Keratinocyte (primary cell): Measurements from ENCODE around the gene DPH6. TPM values are rescaled to one million over a fixed set of nuclear protein-coding genes. Genes with fewer than 3 reads are reported as not detected.

Experiments
- DNase-seq: peaks from one replicate; pipeline ENCODE4 v3.0.0-alpha.2; 2011; ENCODE audit warnings: low read depth, missing footprints, low spot score
- FAIRE-seq: peaks from 2 replicates; lab custom pipeline; 2011; peaks lifted over from hg19 to GRCh38; lab: Jason Lieb, UNC
- H2AFZ ChIP-seq: 2 replicates; pipeline ENCODE4 v1.6.0; 2012; ENCODE audit warnings: low read length, control low read depth, inconsistent platforms; ENCODE audit not compliant: control insufficient read depth
- H3K27ac ChIP-seq: 2 replicates; pipeline ENCODE4 v1.5.1; 2011; ENCODE audit warnings: low read length; ENCODE audit not compliant: control insufficient read depth, insufficient read depth
- H3K27me3 ChIP-seq: 3 replicates; pipeline ENCODE4 v1.6.0; 2011; ENCODE audit warnings: low read length; ENCODE audit not compliant: control insufficient read depth, insufficient read depth; ENCODE audit errors: extremely low read depth
- H3K36me3 ChIP-seq, 2 experiments: 2 replicates in 1 of 2; 3 replicates in 1 of 2; pipeline ENCODE4 v1.5.1; 2011; ENCODE audit warnings: low read length in 2 of 2, mild to moderate bottlenecking in 1 of 2; ENCODE audit not compliant: control insufficient read depth in 2 of 2, insufficient read depth in 2 of 2; ENCODE audit errors: extremely low read depth in 1 of 2
- H3K4me1 ChIP-seq: 3 replicates; pipeline ENCODE4 v1.5.1; 2011; ENCODE audit warnings: low read length; ENCODE audit not compliant: control insufficient read depth, insufficient read depth; ENCODE audit errors: extremely low read depth
- H3K4me2 ChIP-seq: 3 replicates; pipeline ENCODE4 v1.6.0; 2011; ENCODE audit warnings: low read depth, low read length; ENCODE audit not compliant: control insufficient read depth, insufficient read depth; ENCODE audit errors: extremely low read depth
- H3K4me3 ChIP-seq, 3 experiments: fragments of 200-600 bp in 1 of 3; sonication (generic) in 1 of 3; 2 replicates in 2 of 3; 3 replicates in 1 of 3; pipeline ENCODE4 v1.5.1; 2011 to 2016; ENCODE audit warnings: low read length in 3 of 3, mild to moderate bottlenecking in 3 of 3, control low read depth in 2 of 3, inconsistent platforms in 1 of 3, low read depth in 1 of 3, mixed read lengths in 1 of 3, mixed run types in 1 of 3, moderate library complexity in 1 of 3; ENCODE audit not compliant: control insufficient read depth in 2 of 3, insufficient read depth in 2 of 3; ENCODE audit errors: extremely low read depth in 1 of 3
- H3K79me2 ChIP-seq: 2 replicates; pipeline ENCODE4 v1.6.0; 2012; ENCODE audit warnings: low read length; ENCODE audit not compliant: control insufficient read depth, insufficient read depth
- H3K9ac ChIP-seq: 3 replicates; pipeline ENCODE4 v1.6.0; 2011; ENCODE audit warnings: low read length; ENCODE audit not compliant: control insufficient read depth, insufficient read depth; ENCODE audit errors: extremely low read depth
- H3K9me1 ChIP-seq: 3 replicates; pipeline ENCODE4 v1.6.0; 2011; ENCODE audit warnings: low read length; ENCODE audit not compliant: control insufficient read depth, insufficient read depth; ENCODE audit errors: extremely low read depth
- H3K9me3 ChIP-seq: 2 replicates; pipeline ENCODE4 v1.5.1; 2012; ENCODE audit warnings: low read depth, low read length; ENCODE audit not compliant: control insufficient read depth
- H4K20me1 ChIP-seq: 3 replicates; pipeline ENCODE4 v1.6.0; 2011; ENCODE audit warnings: low read length; ENCODE audit not compliant: control insufficient read depth, insufficient read depth; ENCODE audit errors: extremely low read depth
- EZH2 ChIP-seq: IDR thresholded peaks from one replicate; pipeline ENCODE4 v1.6.1; 2012; ENCODE audit warnings: inconsistent platforms, mild to moderate bottlenecking, low read length, moderate library complexity
- dilution Hi-C: fragments of 300-500 bp; cut with MboI; formaldehyde crosslinking; loops from one replicate; pipeline ENCODE4 v1.7.0; 2020; ENCODE audit warnings: low sequenced_read_pairs; ENCODE audit not compliant: extremely low pct_ligation_motif_present
- polyA plus RNA-seq, 5 experiments: library from polyadenylated mRNA; depleted of rRNA in 3 of 5; stranded (reverse) in 3 of 5; stranded (forward) in 1 of 5; unstranded in 1 of 5; fragments of >200 nt; gene quantifications; 1 replicate in 1 of 5; 2 replicates in 3 of 5; 3 replicates in 1 of 5; pipeline versions ENCODE4 v1.2.1 to v1.2.3, GENCODE V29; 2011 to 2012; ENCODE audit warnings: missing spikeins in 2 of 5, low read depth in 1 of 5, low replicate concordance in 1 of 5
- TF ChIP-seq, protein P1 (sequence below), 3 experiments: IDR thresholded peaks in 1 of 3; conservative IDR thresholded peaks in 1 of 3; optimal IDR thresholded peaks in 1 of 3; 2 replicates in 2 of 3; 3 replicates in 1 of 3; pipeline versions ENCODE3 to v1.5.1; 2011; ENCODE audit warnings: low read length in 3 of 3, mild to moderate bottlenecking in 3 of 3, moderate library complexity in 2 of 3, control low read depth in 1 of 3, inconsistent platforms in 1 of 3; ENCODE audit not compliant: insufficient read depth in 2 of 3; ENCODE audit errors: extremely low read depth in 1 of 3

DPH6 gene
- polyA plus RNA-seq, 1 donor (not counting 4 experiments of a cell fraction or from before 2014, with no cell fraction given): 13.6 TPM

DNA sequence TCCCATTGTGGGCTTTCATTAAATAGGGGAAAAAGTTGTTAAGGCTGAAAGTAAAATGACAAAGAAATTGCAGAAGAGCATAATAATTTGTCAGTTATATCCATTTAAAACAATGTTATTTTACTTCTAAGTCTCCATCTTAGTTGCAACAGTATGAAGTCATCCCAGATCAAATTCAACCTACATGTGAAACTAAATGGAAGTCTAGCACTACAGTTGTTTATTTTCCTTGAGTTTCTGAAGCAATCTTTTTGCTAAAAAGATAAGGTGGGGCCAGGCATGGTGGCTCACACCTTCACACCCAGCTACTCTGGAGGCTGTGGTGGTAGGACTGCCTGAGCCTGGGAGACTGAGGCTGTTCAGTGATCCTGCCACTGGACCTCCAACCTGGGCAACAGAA is 80.2 kb downstream of the DPH6 start:
- Histone ChIP-seq H4K20me1 (no peaks in the 10 kb centered on the region), H3K36me3 (no peaks in the 10 kb centered on the region), H3K9me1 (no peaks in the 10 kb centered on the region), H2AFZ (no peak overlapping the region), H3K9ac (no peak overlapping the region), H3K4me2 (no peak overlapping the region), H3K4me1 (no peaks in the 10 kb centered on the region), H3K4me3 (no peak overlapping the region), H3K27me3 (no peaks in the 10 kb centered on the region), H3K79me2 (no peaks in the 10 kb centered on the region), H3K9me3 (no peaks in the 10 kb centered on the region), H3K27ac (no peak overlapping the region)
- DNase-seq (no peak), FAIRE-seq (no peak)
- dilution Hi-C loops: no loop called here
- TF ChIP-seq, protein P1, sequence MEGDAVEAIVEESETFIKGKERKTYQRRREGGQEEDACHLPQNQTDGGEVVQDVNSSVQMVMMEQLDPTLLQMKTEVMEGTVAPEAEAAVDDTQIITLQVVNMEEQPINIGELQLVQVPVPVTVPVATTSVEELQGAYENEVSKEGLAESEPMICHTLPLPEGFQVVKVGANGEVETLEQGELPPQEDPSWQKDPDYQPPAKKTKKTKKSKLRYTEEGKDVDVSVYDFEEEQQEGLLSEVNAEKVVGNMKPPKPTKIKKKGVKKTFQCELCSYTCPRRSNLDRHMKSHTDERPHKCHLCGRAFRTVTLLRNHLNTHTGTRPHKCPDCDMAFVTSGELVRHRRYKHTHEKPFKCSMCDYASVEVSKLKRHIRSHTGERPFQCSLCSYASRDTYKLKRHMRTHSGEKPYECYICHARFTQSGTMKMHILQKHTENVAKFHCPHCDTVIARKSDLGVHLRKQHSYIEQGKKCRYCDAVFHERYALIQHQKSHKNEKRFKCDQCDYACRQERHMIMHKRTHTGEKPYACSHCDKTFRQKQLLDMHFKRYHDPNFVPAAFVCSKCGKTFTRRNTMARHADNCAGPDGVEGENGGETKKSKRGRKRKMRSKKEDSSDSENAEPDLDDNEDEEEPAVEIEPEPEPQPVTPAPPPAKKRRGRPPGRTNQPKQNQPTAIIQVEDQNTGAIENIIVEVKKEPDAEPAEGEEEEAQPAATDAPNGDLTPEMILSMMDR (optimal IDR thresholded peaks at IDR 0.05 in 1 of 3, IDR thresholded peaks at IDR 0.05 in 1 of 3, conservative IDR thresholded peaks at IDR 0.05 in 1 of 3; ENCODE audit: extremely low read depth in 1 of 3, insufficient read depth in 2 of 3, low read length in 3 of 3): no peak
- TF ChIP-seq EZH2: no peak

DNA sequence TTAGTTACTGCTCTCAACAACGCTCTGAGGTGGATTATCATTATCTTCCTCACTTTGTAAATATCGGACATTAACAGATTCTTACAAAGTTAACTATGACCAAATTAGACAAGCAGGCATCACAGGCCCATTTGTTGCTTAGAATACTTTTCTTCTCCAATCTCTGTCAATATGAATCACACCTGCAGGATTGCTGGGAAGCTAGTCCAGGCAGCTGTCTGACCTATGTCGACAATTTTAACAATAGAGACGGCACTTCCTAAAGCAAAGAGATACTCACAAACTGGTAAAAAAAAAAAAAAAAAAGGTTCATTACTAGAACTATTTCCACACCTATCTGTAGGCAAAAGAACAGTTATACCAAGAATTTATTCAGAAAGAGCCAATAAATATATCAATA is 85.3 kb downstream of the DPH6 start:
- no peak for DNase-seq
- H4K20me1 ChIP-seq: no peaks in the 10 kb centered on the region
- no peaks in the 10 kb centered on the region for H3K79me2 ChIP-seq
- no peak for TF ChIP-seq EZH2
- TF ChIP-seq, protein P1 (optimal IDR thresholded peaks at IDR 0.05 in 1 of 3, IDR thresholded peaks at IDR 0.05 in 1 of 3, conservative IDR thresholded peaks at IDR 0.05 in 1 of 3; ENCODE audit: extremely low read depth in 1 of 3, insufficient read depth in 2 of 3, low read length in 3 of 3): no peak
- no peak overlapping the region for H3K9ac ChIP-seq
- FAIRE-seq: no peak
- H3K9me3 ChIP-seq: no peaks in the 10 kb centered on the region
- H3K27ac ChIP-seq: no peak overlapping the region
- no peak overlapping the region for H3K4me3 ChIP-seq
- dilution Hi-C loops: no loop called here
- peaks cover 9% of the 10 kb centered on the region for H3K4me1 ChIP-seq
- no peaks in the 10 kb centered on the region for H3K36me3 ChIP-seq
- H3K4me2 ChIP-seq: no peak overlapping the region
- no peak overlapping the region for H2AFZ ChIP-seq
- H3K27me3 ChIP-seq: no peaks in the 10 kb centered on the region
- H3K9me1 ChIP-seq: no peaks in the 10 kb centered on the region
